Cardiac septum (tissue), 1 donor: ENCODE data around the gene BSG. TPM values are rescaled to one million over a fixed set of nuclear protein-coding genes. Genes with fewer than 3 reads are reported as not detected.
A peak's percentile ranks its signal among the peaks of the same experiment; 100 is the strongest.

ENCODE experiments used
- DNase-seq: peaks from one replicate; pipeline ENCODE4 v3.0.0-alpha.2; 2020; ENCODE audit warnings: low spot score
- intact Hi-C: fragments of 100-400 bp; cut with DNase I; formaldehyde crosslinking; loops from one replicate; pipeline ENCODE4 v1.14.0; 2022
- total RNA-seq: library from RNA; stranded (reverse); fragmentation: NEBNext Ultra II Directional; extraction: Animal tissue kit (Norgen Biotek cat#: 25700); gene quantifications from one replicate; pipeline ENCODE4 v1.2.1, GENCODE V29; 2021
- donor health status: DM: no; HTN: no; CAD: no.

BSG gene
- total RNA-seq, 1 donor from 2014 or later, result 1,183 TPM

DNA sequence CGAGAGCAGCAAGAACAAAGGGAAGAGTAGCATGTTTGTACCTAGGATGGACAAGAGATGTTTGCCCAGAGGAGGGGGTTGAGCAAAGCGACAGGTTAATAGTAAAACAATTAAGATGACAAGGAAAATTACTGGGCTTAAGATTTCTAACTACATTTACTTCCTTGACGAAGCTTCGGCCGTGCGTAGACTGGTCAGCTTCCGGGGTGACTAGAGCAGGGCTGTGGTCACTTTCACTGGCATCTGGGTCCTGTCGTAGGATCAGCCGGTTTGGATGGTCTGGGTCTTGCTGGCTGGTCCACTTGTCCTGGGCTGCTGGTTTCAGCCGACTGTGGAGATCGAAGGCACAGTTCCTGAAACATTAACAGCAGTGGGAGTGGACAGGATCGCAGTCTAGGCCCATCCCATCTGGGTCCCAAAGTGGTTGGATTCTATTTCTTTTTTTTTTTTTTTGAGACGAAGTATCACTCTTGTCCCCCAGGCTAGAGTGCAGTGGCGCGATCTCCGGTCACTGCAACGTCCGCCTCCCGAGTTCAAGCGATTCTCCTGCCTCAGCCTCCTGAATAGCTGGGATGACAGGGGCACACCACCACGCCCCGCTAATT is 5.0 kb upstream of the BSG start:
- intact Hi-C loops, result no loop called here

GRCh38 chr19:570251-570686 is 2.1 kb upstream of the BSG start:
- DNase-seq, result no peak
- intact Hi-C loops, result loop anchor here (5.0 kb wide), 2 partner anchors 38 to 92 kb away; partner anchors contain the start of genes CDC34 and RNF126

More for the DNA sequence above, 5.0 kb upstream of the BSG start:
- no peak for DNase-seq

DNA sequence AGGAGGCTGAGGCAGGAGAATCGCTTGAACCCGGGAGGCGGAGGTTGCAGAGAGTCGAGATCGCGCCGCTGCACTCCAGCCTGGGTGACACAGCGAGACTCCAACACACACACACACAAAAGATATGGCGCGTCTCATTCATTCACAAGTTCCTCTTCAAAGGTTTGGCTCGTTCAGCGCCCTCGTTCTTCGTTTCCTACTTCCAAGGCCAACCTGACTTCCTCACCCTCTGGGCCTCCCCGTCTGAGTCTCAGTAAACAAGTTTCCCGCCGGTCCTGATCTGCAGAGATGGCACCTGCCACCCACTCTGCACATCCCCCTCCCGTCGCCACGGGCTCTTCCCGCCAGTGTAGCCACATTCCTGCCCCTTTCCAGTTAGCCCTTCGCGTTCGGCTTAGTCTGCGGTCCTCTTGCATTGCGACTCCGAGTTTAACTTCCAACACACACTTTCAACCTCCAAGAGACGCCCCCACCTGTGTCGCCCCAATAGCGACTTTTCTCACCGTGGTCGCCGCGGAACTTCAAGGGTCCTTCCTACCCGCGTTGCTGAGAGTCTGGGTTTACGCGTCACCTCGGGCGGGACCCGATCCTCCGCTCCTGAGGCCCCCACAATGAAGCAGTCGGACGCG is 1.3 kb upstream of the BSG start:
- intact Hi-C loops, result loop anchor here (5.0 kb wide), 2 partner anchors 39 to 91 kb away; partner anchors contain the start of genes CDC34 and RNF126
- DNase-seq, result peak; percentile 85

DNA sequence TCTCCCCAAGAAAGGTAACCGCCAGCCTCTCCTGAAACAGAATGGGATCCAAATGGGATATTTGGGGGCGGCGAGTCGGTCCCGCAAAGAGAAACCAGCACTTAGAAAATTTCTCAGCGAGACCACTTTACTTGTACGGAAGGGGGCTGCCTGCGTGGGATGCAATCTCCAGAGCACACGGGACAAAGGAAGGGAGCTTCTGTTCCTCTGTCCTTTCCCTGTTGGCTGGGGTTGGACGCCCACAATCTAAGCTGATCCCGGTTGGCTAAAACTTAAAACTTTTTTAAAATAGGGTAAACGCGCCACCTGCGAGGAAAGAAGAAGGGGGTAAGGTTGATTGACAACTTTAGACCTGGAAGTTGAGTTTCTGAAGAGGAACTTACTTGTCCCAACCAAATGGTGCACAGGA is 826 bp upstream of the BSG start:
- intact Hi-C loops, result loop anchor here (5.0 kb wide), 2 partner anchors 39 to 91 kb away; partner anchors contain the start of genes CDC34 and RNF126
- no peak for DNase-seq

DNA sequence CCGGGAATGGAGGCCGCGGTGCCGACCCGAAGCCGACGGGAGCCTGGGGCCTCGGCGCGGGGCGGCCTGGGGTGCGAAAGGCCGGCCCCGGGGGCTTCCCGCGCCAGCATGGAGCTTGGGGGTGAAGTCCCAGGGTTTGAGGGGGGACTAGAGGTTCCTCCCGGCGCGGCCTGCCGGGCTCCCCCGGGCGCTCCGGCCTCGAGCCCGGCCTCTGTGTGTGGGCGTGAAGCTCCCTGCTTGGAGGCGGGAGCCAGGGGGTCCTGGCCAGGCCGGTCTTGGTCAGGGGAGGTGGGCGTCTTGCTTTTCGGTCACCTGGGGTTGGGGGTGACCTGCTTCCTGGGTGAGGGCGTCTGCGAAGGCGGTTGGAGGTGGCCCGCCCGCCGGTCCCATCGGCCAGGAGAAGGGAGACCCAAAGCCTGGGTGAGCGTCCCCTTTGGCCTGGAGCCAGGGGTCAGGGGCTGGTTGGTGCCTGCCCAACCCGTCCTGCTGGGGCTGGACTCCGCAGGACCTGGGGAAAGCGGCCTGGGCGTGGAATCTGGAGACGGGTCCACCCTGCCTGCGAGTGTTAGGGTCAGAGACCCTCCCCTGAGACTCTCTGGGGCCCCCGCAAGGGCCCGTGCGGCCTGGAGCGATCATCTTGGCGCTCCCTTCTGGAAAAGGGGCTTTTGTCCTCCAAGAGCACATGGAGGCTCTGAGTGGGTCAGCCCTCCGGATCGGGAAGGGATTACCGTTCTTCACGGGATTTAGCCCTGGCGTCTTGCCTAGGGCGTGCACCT is 535 bp downstream of the BSG start:
- intact Hi-C loops, result loop anchor here (5.0 kb wide), 2 partner anchors 41 to 89 kb away; partner anchors contain the start of genes CDC34 and RNF126
- DNase-seq, result no peak

DNA sequence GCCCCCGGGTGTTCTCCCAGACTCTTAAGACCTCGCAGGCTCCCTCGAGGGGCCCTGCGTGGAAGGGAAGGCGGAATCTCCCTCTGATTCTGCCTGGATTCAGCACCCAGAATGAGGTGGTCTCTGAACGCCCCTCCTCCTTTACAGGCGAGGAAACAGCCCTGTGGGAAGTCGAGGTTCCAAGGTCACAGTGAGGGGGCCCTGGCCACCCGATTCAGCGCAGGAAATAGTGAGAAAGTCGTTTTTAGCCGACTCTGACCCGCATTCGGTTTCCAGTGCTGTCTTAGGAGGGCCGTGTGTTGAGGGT is 1.1 kb downstream of the BSG start:
- intact Hi-C loops, result loop anchor here (5.0 kb wide), 2 partner anchors 41 to 89 kb away; partner anchors contain the start of genes CDC34 and RNF126
- no peak for DNase-seq

GRCh38 chr19:574658-575526 is 2.5 kb downstream of the BSG start:
- intact Hi-C loops, result loop anchor here (5.0 kb wide), 2 partner anchors 43 to 87 kb away; partner anchors contain the start of genes CDC34 and RNF126
- DNase-seq, result peak; percentile 84

DNA sequence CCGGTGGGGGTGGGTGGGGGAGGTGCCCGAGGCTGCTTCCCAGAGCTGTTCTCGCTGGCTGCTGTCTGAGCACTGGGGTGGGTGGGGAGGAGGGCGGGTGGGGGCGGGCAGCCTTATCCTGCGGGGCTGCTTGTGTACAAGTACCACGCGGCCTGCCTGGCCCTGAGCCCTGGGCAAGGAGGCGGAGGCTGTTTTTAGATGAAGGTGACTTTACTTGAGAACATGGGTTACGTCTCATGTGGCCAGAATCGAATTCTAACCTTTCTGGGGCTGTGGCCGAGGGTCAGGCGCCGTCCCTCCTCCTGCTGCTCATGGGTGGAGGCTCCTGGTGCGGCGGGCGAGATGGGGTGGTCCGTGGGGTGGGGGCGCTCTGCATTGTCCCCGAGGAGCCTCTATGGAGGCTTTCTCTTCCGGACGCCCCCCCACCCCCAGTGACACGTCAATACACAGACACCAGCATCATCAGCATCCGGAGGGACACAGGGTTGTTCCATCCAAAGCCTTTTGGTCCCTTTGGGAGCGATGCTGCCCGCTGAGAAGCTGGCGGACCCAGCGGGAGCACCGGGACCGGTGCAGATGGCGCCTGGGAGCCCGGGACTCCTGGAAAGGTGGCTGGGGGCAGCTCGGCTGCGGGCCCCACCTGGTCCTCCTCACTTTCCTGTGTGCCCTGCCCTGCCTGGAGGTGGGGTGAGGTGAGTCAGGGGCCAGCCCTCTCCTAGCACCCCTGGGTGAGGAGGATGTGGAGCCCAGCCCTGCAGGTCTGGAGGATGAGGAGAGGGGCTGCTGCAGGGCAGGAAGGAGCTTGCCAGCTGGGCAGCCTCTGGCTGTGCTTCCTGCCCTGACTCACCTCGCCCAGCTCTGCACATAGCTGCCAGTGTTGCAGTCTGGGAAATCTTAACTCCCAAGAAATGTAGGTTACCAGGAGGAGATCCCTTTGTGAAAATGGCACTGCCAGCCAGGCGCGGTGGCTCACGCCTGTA is 3.4 kb downstream of the BSG start:
- intact Hi-C loops, result no loop called here
- peak; percentile 86 for DNase-seq

DNA sequence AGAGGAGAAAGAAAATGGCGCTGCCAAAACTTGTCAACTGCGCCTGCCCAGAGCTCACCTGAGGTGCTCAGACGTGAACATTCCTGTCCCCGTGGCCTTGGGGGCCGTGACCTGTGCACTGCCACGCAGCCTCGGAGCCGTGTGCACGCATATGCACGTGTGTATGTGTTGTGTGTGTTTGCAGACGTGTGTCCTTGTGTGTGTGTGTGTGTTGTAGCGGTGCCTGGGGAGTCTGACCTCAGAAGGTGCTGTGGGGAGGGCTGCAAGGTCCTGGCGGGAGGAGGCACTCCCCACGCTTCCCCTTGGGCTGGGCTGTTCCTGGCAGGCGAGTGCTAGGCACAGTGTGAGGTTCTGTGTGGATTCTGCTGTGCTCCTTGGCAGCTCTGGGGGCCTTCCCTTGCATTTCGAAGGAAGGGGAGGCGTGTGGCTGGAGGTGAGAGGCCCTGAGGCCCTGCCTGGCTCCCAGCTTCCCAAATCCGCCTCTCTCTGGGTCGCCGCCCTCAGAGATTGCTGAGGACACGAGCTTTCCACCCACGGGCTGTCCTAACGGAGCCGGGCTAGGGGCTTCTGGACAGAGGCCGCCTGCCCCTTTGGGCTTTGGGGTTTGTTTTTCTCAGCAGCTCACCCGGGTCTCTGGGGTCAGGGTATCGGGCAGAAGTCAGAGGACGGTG is 4.5 kb downstream of the BSG start:
- intact Hi-C loops, result no loop called here
- no peak for DNase-seq

- no peak for DNase-seq
- intact Hi-C loops, result no loop called here
Measured at GRCh38 chr19:577439-578392, 5.3 kb downstream of the BSG start.

GRCh38 chr19:579111-579841 is 6.9 kb downstream of the BSG start:
- intact Hi-C loops, result no loop called here
- DNase-seq, result no peak

GRCh38 chr19:579842-580155 is 7.4 kb downstream of the BSG start:
- intact Hi-C loops, result no loop called here
- no peak for DNase-seq

DNA sequence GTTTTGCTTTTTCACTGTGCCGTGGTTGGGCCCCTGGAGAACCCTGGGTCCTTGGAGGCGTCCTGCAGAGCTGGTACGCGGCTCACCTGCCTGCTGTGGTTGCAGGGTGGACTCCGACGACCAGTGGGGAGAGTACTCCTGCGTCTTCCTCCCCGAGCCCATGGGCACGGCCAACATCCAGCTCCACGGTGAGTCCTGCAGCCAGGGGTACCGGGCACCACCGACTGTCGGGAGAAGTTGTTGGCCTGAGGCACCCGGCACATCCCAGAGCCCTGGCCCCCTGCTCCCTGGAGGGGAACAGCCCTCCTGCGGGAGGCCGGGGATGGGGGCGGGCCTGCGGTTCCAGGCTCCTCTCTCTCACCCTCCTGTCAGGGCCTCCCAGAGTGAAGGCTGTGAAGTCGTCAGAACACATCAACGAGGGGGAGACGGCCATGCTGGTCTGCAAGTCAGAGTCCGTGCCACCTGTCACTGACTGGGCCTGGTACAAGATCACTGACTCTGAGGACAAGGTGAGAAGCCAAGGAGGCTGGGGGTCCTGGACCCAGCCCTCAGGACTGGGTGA is 8.0 kb downstream of the BSG start:
- DNase-seq, result no peak
- intact Hi-C loops, result no loop called here

DNA sequence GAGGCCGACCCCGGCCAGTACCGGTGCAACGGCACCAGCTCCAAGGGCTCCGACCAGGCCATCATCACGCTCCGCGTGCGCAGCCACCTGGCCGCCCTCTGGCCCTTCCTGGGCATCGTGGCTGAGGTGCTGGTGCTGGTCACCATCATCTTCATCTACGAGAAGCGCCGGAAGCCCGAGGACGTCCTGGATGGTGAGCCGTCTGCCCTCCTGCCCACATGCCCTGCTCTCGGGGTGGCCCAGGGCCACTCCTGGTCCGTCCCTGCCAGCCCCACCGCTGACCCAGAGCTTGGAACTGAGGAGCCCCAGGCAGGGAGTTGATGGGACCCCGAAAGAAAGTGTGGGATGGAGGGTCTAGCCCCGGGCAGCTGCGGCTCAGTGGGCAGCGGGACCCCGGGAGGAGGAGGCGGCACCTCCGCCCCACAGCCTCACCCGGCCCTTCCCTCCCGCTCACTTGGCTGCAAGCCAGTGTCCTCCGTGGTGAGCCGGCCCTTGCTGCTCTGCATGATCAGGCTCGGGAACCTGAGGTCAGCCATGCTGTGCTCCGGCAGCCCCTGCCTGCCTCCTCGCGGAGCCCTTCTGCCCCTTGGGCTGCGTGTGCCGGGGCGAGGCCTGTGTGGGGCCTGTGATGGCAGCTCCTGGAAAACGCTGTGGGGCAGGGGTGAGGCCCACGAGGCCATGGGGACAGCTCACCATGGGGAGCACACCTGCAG is 9.2 kb downstream of the BSG start:
- intact Hi-C loops, result no loop called here
- no peak for DNase-seq

- no peak for DNase-seq
- intact Hi-C loops, result no loop called here
Measured at GRCh38 chr19:582497-583197, 10.3 kb downstream of the BSG start.
